GM21390 (cell line): Measurements from ENCODE around the gene RFC2.
A peak's percentile ranks its signal among the peaks of the same experiment; 100 is the strongest.
"Not testable (repeated sequence)": the region's sequence is repeated elsewhere in the genome, so short reads cannot be mapped to it uniquely, and the experiment has no call there.

ENCODE experiments used
- ATAC-seq: cut with Tn5 transposase; IDR thresholded peaks from one replicate; pipeline ENCODE4 v1.9.1; 2021; ENCODE audit not compliant: unreplicated experiment

RFC2 gene

GRCh38 chr7:74283858-74284447, 29.8 kb upstream of the RFC2 start:
- ATAC-seq: no peak

- no peak for ATAC-seq
Observed at GRCh38 chr7:74282748-74283459, 28.7 kb upstream of the RFC2 start.

- no peak for ATAC-seq
Observed at GRCh38 chr7:74280985-74281384, 26.8 kb upstream of the RFC2 start.

DNA sequence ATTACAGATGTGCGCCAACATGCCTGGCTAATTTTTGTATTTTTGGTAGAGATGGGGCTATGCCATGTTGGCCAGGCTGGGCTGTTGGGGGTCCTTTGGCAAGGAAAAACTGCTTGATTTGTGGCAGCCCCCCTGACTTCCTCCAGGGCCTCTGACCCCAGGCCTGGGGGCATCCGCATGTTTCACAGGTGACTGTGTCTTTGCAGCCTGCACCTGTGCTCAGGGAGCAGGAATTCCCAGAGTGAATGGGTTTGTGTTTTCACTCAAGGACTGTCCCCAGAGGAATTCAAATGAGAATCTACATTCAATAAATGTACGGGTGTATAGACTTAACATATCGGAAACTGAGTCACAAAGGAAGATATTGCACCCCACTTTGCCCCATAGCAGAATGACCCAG, 23.4 kb upstream of the RFC2 start:
- ATAC-seq: no peak

- ATAC-seq: no peak
Observed at GRCh38 chr7:74275401-74275881, 21.2 kb upstream of the RFC2 start.

- ATAC-seq: peak; percentile 71
Observed at GRCh38 chr7:74272305-74273038, 18.3 kb upstream of the RFC2 start.

DNA sequence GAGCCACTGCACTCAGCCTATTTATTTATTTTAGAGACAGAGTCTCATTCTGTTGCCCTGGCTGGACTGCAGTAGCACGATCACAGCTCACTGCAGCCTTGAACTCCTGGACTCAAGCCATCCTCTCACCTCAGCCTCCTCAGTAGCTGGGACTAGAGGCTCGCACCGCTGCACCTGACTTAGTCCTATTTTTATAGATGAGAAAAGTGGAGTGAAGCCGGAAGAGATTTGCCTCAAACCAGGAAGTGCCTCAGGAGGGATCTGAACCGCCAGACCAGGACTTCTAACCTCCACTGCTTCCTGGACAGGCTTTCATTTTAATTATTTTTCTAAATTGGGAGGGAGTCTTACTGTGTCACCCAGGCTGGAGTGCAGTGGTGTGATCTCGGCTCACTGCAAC, 17.5 kb upstream of the RFC2 start:
- no peak for ATAC-seq

DNA sequence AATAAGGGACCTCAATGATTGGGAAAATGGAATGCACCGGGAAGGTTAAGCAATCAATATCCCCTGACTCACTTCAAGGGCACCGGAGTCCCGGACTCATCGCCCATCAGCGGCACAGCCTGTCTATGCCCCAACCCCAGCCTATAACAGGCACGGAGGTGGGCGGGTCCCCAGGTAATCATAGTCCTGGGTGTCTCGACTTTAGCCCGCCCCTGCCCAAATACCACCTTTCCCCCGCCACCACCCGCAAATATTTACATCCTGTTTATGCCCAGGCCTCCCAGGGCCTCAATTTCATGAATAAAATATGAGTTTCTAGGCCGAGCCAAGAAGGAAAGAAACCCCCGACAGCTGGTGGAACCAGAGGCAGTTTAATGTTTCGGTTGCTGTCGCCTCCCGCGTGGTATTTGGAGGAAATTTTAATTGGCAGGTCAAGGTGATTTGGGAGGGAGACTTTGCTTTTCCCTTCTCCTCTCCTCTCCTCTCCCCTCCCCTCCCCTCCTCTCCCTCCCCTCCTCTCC, 15.6 kb upstream of the RFC2 start:
- no peak for ATAC-seq

DNA sequence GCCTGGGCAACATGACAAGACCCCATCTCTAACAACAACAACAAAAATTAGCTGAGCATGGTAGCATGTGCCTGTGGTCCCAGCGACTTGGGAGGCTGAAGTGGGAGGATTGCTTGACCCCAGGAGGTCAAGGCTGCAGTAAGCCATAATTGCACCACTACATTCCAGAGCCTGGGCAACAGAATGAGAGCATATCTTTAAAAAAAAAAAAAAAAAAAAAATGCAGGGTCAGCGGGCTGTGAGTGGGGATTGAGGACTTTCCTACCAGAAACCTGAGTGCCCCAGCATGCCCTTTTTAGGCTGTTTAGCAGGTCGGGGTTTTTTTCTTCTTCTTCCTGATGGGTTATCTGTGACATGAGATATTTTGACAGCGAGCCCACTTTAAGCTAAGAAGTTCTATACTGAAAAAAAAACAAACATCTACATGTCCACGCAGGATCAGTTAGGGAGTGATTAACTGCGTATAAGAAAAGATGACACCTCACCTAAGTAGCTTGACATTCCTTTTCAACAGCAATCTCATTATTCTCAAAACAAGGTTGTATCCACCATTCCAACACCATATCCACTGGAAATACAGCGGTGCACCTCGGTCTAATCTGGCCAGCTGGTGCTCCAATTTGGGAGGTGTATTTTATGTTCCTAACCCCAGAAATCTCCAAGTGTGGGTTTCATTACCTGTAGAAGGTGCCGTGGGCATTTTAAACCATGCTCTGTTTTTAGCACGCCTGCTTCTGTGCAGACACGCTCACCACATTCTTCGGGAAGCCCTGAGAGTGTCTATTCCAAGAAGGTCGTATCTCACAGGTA, 13.8 kb upstream of the RFC2 start:
- ATAC-seq: no peak

DNA sequence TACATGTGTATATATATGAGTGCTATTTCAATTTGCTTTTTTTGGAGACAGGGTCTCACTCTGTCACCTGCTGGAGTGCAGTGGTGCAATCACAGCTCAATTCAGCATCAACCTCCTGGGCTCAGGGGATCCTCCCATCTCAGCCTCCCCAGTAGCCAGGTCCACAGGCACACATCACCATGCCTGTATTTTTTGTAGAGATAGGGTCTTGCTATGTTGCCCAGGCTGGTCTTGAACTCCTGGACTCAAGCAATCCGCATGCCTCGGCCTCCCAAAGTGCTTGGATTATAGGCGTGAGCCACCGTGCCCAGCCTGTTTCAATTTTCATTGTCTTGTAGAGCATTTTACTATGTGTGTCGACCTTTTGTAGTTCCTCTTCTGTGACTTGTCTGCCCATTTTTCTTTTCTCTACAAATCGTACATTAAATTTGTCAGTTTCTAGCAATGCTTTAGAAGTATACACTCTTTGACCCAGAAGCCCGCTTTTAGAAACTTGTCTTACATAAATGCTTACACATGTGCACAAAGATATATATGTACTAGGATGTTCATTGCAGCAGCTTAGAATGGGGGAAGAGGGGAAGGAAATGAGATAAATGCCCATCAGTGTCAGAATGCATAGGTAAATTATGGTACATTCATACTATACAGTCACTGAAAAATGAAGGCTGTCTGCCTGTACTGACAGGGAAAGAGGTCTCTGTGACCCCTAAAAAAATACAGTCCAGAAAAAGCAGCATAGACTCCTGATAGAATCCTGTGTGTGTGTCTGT, 12.2 kb upstream of the RFC2 start:
- no peak for ATAC-seq

DNA sequence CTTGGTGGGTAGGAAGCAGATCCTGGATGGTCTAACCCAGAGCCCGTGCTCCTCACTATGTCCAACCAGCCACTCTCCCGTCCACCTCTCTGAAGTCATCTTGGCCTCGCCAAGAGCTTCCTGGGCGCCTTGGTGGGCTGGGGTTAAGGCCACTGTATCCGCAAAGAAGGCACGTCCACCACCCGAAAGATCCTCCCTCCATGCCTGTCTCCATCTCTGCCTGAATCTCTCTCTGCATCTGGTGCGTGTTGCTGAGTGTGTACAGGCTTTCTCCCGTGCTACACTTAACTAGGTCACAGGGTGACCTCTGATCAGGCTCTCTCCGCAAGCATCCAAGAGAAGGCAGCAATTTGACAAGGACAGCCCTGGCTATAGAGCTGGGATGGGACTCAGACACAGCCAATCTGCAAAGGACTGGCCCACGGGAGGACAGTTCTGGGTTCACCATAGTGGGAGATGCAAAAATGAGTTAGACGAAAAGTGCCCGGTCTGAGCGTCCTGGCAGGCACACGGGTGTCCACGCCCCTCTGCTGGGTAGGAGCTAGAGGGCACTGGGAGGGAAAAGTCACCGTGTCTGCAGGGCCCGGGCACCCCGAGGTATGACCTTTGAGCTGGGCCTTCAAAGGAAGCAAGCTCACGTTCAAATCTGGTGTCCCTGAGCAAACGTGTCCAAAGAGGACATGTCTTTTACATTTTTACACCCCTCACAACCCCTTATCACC, 9.4 kb upstream of the RFC2 start:
- ATAC-seq: no peak

DNA sequence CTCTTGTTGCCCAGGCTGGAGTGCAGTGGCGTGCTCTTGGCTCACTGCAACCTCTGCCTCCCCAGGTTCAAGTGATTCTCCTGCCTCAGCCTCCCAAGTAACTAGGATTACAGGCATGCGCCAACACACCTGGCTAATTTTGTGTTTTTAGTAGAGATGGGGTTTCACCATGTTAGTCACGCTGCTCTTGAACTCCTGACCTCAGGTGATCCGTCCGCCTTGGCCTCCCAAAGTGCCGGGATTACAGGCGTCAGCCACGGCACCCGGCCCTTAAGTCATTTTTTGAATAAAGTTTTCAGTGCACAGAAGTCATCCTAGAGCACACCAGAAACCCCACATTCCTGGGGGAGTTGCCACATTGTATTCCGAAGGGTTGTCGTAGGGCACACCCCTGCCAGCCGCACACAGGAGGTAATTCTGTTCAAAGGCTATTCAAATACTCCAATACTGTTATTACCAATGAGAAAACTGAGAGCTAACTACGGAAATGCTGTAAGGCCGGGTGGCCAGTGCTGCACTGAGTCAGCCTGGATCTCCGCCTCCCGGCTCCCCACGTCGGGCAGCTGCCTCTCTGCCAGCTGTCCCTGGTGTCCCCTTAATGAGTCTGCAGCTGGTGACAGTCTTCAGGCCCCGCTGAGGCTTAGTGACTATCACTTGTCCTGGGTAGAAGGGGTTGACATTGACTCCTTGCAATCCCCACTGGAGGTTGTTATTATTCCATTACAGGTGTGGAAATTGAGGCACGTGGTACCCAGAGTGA, 8.6 kb upstream of the RFC2 start:
- ATAC-seq: no peak

GRCh38 chr7:74258639-74259038, 4.4 kb upstream of the RFC2 start:
- no peak for ATAC-seq

DNA sequence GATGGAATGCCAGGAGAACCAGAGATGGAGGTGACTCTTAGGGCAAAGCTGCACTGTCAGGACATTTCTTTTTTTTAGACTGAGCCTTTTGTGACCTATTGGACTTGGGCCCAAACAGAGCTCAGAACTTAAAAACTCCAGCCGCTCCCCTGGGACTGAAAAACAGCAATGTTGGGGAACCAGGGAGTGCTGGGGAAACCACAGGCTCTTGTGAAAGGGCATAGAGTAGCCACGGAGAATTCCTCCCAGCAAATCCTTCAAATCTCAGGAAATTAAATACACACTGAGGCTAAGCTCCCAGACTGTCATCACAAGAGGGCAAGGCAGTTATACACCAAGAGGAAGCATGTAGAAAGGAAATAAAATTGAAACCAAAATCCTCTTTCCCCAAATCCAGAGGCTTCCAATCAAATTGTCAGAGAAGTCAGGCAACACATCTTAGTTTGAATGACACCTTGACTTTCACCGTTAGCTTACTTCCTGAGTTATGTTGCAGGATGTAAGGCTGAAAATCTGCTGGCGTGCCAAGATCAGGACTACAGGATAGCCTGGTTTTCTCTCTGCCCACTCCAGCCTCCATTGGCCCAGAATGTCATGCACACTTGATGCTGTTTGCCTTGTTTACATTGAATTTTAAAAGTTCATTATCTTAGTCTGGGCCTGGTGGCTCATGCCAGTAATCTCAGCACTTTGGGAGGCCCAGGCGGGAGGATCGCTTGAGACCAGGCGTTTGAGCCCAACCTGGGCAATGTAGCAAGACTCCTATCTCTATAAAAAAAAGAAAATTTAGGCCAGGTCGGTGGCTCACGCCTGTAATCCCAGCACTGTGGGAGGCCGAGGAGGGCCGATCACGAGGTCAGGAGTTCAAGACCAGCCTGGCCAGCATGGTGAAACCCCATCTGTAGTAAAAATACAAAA, 2.6 kb upstream of the RFC2 start:
- ATAC-seq: no peak

GRCh38 chr7:74255461-74255860, 1.3 kb upstream of the RFC2 start:
- not testable (repeated sequence) for ATAC-seq

- no peak for ATAC-seq
Observed at GRCh38 chr7:74254858-74255379, 720 bp upstream of the RFC2 start.

GRCh38 chr7:74253835-74254128, 417 bp downstream of the RFC2 start:
- ATAC-seq: no peak

GRCh38 chr7:74253331-74253730, 868 bp downstream of the RFC2 start:
- no peak for ATAC-seq
